Muscle layer of colon (tissue), 2 donors: ENCODE data around the gene TMEM182.

Experiments used
- H3K27ac ChIP-seq: one replicate; pipeline ENCODE4 v1.7.0; 2013; ENCODE audit warnings: low read depth, mild to moderate bottlenecking, low read length, moderate library complexity
- H3K27me3 ChIP-seq, 2 donors: one replicate each; pipeline ENCODE4 v1.7.0; 2013; ENCODE audit warnings: low read length in 2 of 2, mild to moderate bottlenecking in 2 of 2; ENCODE audit not compliant: insufficient read depth in 2 of 2, control insufficient read depth in 1 of 2
- H3K36me3 ChIP-seq: one replicate; pipeline ENCODE4 v1.7.0; 2013; ENCODE audit warnings: mild to moderate bottlenecking, low read length; ENCODE audit not compliant: insufficient read depth
- H3K4me1 ChIP-seq: one replicate; pipeline ENCODE4 v1.7.0; 2013; ENCODE audit warnings: mild to moderate bottlenecking, low read length; ENCODE audit not compliant: insufficient read depth
- H3K4me3 ChIP-seq, 2 donors: one replicate each; pipeline ENCODE4 v1.7.0; 2013; ENCODE audit warnings: low read length in 2 of 2, low read depth in 1 of 2, mild to moderate bottlenecking in 1 of 2, moderate library complexity in 1 of 2
- H3K9ac ChIP-seq: one replicate; pipeline ENCODE4 v1.7.0; 2013; ENCODE audit warnings: low read length
- H3K9me3 ChIP-seq: one replicate; pipeline ENCODE4 v1.7.0; 2013; ENCODE audit warnings: mild to moderate bottlenecking, low read length
- donor health status: abdominal sarcoma.
- donor health status: Adenocarcinoma of cecum.

The TMEM182 gene

DNA sequence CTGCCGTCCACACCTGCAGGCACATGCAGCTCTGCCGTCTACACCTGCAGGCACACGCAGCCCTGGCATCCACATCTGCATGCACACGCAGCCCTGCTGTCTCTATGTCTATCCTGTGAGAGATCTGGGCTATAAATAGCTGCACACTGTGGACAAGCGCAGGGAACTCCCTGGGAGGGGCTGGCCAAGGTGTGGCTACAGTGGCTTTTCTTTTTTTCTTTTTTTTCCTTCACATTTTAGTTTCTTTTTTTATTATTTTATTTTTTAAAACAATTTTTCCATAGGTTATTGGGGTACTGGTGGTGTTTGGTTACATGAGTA, 42.0 kb downstream of the TMEM182 start:
- no peak overlapping the region for H3K9ac ChIP-seq
- no peaks in the 10 kb centered on the region for H3K9me3 ChIP-seq
- H3K4me1 ChIP-seq, result no peaks in the 10 kb centered on the region
- H3K36me3 ChIP-seq, result no peaks in the 10 kb centered on the region
- H3K27me3 ChIP-seq, result no peaks in the 10 kb centered on the region
- H3K4me3 ChIP-seq, result no peak overlapping the region
- H3K27ac ChIP-seq, result no peak overlapping the region

- Histone ChIP-seq H3K36me3 (no peaks in the 10 kb centered on the region), H3K9ac (no peak overlapping the region), H3K27ac (no peak overlapping the region), H3K9me3 (no peaks in the 10 kb centered on the region), H3K4me3 (no peak overlapping the region), H3K4me1 (no peaks in the 10 kb centered on the region), H3K27me3 (no peaks in the 10 kb centered on the region)
Measured at GRCh38 chr2:102806250-102806837, 44.5 kb downstream of the TMEM182 start.

DNA sequence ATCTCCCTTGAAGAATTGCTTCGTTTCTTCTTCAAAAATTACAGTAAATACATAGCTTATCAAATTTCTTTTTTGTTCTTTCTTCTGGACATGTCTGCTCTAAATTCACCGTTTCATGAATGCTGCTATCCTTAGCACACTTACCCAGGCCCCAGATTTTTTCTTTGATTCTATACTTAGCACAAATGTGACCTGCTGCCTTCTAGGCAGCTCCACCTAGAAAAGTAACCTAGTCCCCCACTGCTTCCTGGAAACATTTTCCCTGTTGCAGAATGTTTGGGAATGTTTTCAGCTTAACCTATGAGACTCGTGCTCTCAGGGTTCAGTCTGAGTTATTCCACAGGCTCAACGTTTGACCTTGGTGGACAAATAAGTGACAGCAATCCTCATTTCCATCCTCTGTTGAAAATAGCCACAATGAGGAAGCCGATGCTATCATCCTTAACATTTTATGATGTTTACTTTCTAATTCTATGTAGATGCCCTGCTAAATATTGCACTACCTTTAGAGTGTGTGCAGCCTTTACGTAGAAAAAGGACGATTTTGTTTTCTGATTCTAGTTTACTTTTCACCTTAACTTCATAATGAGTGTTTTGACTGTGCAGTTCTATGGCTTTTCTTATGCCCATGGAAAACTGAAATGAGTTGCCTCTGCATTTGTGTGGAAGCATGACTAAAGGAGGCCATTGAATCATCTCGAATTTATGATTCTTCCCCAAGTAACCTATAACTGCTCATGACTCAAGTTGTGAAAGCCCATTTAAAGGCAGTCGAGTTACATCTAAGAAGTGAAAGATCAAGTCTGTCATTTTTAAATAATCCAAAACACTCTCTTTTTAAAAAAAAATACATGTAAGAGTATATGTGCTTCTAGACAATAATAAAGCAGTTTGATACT, 47.7 kb downstream of the TMEM182 start:
- H3K4me3 ChIP-seq, result no peak overlapping the region
- H3K4me1 ChIP-seq, result no peaks in the 10 kb centered on the region
- H3K36me3 ChIP-seq, result no peaks in the 10 kb centered on the region
- no peak overlapping the region for H3K9ac ChIP-seq
- H3K27ac ChIP-seq, result no peak overlapping the region
- H3K9me3 ChIP-seq, result no peaks in the 10 kb centered on the region
- H3K27me3 ChIP-seq, result no peaks in the 10 kb centered on the region

DNA sequence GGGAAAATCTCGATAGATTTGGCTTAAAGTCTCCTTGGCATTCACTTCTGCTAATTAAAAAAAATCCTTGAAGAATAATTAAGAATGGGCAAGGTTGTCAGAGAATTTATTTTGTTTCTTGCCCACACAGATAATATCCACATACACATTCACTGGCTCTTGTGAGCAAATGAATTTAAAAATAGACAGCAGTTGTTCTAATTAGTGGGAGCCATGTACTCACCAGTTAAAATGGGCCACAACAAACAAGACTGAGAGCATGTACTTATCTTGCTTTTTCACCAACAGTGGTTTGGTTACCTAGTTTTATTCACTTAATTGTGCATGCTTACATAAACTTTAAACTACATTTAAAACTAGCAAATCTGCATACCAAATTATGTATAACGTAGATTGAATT, 53.5 kb downstream of the TMEM182 start:
- Histone ChIP-seq H3K9me3 (no peaks in the 10 kb centered on the region), H3K36me3 (no peaks in the 10 kb centered on the region), H3K4me3 (no peak overlapping the region), H3K9ac (no peak overlapping the region), H3K27ac (no peak overlapping the region), H3K4me1 (no peaks in the 10 kb centered on the region), H3K27me3 (no peaks in the 10 kb centered on the region)

GRCh38 chr2:102826904-102827303, 65.1 kb downstream of the TMEM182 start:
- Histone ChIP-seq H3K4me1 (peaks cover 8% of the 10 kb centered on the region), H3K9ac (no peak overlapping the region), H3K36me3 (no peaks in the 10 kb centered on the region), H3K27ac (no peak overlapping the region), H3K27me3 (no peaks in the 10 kb centered on the region), H3K4me3 (no peak overlapping the region), H3K9me3 (no peaks in the 10 kb centered on the region)

GRCh38 chr2:102832789-102833188, 71.0 kb downstream of the TMEM182 start:
- Histone ChIP-seq H3K36me3 (no peaks in the 10 kb centered on the region), H3K27ac (no peak overlapping the region), H3K9me3 (no peaks in the 10 kb centered on the region), H3K4me3 (no peak overlapping the region), H3K9ac (no peak overlapping the region), H3K4me1 (no peaks in the 10 kb centered on the region), H3K27me3 (no peaks in the 10 kb centered on the region)

DNA sequence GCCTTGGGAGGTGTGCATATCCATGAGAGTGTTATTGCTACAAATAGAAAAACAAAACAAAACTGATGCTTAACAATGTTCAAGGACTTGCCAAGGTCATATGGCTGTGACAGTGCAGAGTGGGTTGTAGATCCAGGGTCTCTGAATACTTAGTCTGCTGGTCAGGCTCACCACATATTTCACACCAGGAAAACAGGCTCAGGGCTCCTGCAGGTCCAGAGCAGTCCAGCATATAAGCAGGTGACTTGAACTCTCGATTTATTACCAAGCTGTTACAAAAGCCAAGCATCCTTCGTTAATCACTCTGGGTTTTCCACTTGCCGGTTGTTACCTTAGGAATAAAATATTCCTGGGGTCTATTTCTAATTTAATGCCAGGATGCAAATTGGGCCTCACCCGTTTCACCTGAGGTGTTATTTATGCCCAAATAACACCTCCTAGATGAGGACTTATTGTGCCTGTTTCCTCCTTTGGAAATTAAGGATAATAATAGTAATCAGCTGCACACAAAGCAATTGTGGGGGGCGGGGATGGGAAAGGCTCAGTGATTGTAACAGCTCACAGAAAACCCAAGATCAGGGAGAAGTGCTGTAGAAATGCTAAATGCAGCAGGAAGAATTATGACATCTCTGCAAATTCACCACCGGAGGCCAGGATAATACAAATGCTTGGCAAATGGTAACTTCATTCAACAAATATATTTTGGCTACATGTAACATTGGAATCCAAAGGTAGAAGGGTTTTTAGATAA, 72.9 kb downstream of the TMEM182 start:
- H3K9ac ChIP-seq, result no peak overlapping the region
- no peak overlapping the region for H3K27ac ChIP-seq
- no peaks in the 10 kb centered on the region for H3K4me1 ChIP-seq
- H3K9me3 ChIP-seq, result no peaks in the 10 kb centered on the region
- H3K27me3 ChIP-seq, result no peaks in the 10 kb centered on the region
- H3K4me3 ChIP-seq, result no peak overlapping the region
- H3K36me3 ChIP-seq, result no peaks in the 10 kb centered on the region

DNA sequence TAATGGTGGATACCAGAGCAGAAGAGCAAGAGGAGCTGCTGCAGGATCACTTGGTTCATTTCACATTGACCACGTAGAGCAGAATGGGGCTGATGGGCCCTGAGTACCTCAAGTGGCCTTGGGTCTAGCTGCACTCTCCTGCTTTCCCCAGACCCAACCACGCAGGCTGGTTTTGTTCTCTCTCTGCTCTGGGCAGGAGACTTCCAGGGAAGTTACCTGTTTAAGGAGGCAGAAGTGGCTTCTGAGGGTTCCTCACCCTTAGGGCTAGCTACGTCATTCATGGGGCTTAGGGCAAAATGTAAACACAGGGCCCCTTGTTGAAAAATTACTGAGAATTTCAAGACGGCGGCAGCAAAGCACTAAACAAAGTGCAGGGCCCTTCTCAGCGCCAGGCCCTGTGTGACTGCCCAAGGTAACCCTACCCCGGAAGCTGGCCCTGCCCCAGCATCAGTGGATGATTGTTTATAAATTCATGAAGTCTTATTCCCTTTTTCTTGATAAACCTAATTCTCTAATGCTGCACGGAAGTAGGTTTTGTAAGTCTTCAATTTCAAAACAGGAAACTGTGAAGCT, 75.9 kb downstream of the TMEM182 start:
- H3K27me3 ChIP-seq, result no peaks in the 10 kb centered on the region
- H3K27ac ChIP-seq, result no peak overlapping the region
- no peak overlapping the region for H3K4me3 ChIP-seq
- H3K4me1 ChIP-seq, result peaks cover 6% of the 10 kb centered on the region
- H3K36me3 ChIP-seq, result no peaks in the 10 kb centered on the region
- H3K9me3 ChIP-seq, result no peaks in the 10 kb centered on the region
- no peak overlapping the region for H3K9ac ChIP-seq

GRCh38 chr2:102839668-102840388, 78.0 kb downstream of the TMEM182 start:
- Histone ChIP-seq H3K9ac (no peak overlapping the region), H3K9me3 (no peaks in the 10 kb centered on the region), H3K4me1 (peaks cover 6% of the 10 kb centered on the region), H3K27ac (no peak overlapping the region), H3K36me3 (no peaks in the 10 kb centered on the region), H3K4me3 (no peak overlapping the region), H3K27me3 (no peaks in the 10 kb centered on the region)

GRCh38 chr2:102841107-102841840, 79.4 kb downstream of the TMEM182 start:
- Histone ChIP-seq H3K27me3 (no peaks in the 10 kb centered on the region), H3K27ac (no peak overlapping the region), H3K4me3 (no peak overlapping the region), H3K9ac (no peak overlapping the region), H3K4me1 (peaks cover 6% of the 10 kb centered on the region), H3K9me3 (no peaks in the 10 kb centered on the region), H3K36me3 (no peaks in the 10 kb centered on the region)
